ENCODE measurements around the gene KIF21A.

KIF21A gene

DNA sequence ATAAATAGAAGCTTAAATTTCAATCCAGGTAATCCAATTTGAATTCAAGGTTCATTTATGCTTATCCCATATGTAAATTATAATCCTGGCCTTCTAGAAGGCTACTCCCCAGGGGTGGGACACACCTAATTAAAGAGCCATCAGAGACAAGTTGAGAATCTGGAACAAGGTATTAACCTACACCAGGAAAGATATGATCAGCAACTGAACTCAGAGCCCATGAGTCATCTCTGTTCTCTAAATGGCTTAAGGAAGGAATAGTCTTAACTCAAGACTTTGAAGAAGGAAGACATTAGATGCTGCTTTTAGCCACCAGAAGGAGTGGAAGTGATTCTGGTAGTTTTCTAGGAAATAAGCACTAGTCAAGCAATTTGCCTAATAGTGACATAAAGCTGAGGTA is 88.0 kb downstream of the KIF21A start:
- no peak overlapping the region for H3K4me3 ChIP-seq (ENCODE audit: low read depth, low read length)

GRCh38 chr12:39352471-39353017 is 90.4 kb downstream of the KIF21A start:
- no peaks in the 10 kb centered on the region for H3K9me3 ChIP-seq (ENCODE audit: control insufficient read depth, insufficient read depth, low read length)
- H3K27me3 ChIP-seq (ENCODE audit: control insufficient read depth, insufficient read depth, low read length): no peaks in the 10 kb centered on the region
- no peak overlapping the region for H3K9ac ChIP-seq (ENCODE audit: low read depth, low read length)
- no peak overlapping the region for H3K4me3 ChIP-seq (ENCODE audit: low read depth, low read length)
- no peaks in the 10 kb centered on the region for H3K36me3 ChIP-seq (ENCODE audit: control insufficient read depth, insufficient read depth, low read length)
- no peaks in the 10 kb centered on the region for H3K4me1 ChIP-seq (ENCODE audit: control insufficient read depth, insufficient read depth, low read length)

More for the DNA sequence above, 88.0 kb downstream of the KIF21A start:
- no peaks in the 10 kb centered on the region for H3K9me3 ChIP-seq (ENCODE audit: control insufficient read depth, insufficient read depth, low read length)
- no peaks in the 10 kb centered on the region for H3K4me1 ChIP-seq (ENCODE audit: control insufficient read depth, insufficient read depth, low read length)
- no peaks in the 10 kb centered on the region for H3K27me3 ChIP-seq (ENCODE audit: control insufficient read depth, insufficient read depth, low read length)
- no peak overlapping the region for H3K9ac ChIP-seq (ENCODE audit: low read depth, low read length)
- H3K36me3 ChIP-seq (ENCODE audit: control insufficient read depth, insufficient read depth, low read length): no peaks in the 10 kb centered on the region

DNA sequence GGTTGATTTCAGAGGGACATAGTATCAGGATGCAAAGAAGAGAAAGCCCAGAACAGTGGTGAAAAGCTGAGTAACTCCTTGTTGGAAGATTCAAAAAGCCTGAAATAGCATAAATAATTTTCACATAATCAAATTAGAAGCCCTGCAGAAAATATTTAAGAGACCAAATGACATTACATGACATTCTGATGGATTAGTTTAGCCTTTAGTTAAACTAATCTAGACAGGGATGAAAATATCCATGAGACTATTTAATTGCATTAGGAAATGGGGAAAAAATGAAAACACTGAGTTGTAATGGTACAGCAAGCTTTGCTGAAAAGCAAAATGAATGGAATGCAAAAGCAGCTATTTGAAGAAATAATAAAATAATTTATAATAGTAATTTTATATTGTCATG is 91.8 kb downstream of the KIF21A start:
- H3K36me3 ChIP-seq (ENCODE audit: control insufficient read depth, insufficient read depth, low read length): no peaks in the 10 kb centered on the region
- no peaks in the 10 kb centered on the region for H3K4me1 ChIP-seq (ENCODE audit: control insufficient read depth, insufficient read depth, low read length)
- no peak overlapping the region for H3K9ac ChIP-seq (ENCODE audit: low read depth, low read length)
- H3K9me3 ChIP-seq (ENCODE audit: control insufficient read depth, insufficient read depth, low read length): no peaks in the 10 kb centered on the region
- no peaks in the 10 kb centered on the region for H3K27me3 ChIP-seq (ENCODE audit: control insufficient read depth, insufficient read depth, low read length)
- no peak overlapping the region for H3K4me3 ChIP-seq (ENCODE audit: low read depth, low read length)

- H3K4me3 ChIP-seq (ENCODE audit: low read depth, low read length): no peak overlapping the region
- H3K9ac ChIP-seq (ENCODE audit: low read depth, low read length): no peak overlapping the region
- no peaks in the 10 kb centered on the region for H3K36me3 ChIP-seq (ENCODE audit: control insufficient read depth, insufficient read depth, low read length)
- H3K27me3 ChIP-seq (ENCODE audit: control insufficient read depth, insufficient read depth, low read length): no peaks in the 10 kb centered on the region
- H3K9me3 ChIP-seq (ENCODE audit: control insufficient read depth, insufficient read depth, low read length): no peaks in the 10 kb centered on the region
- H3K4me1 ChIP-seq (ENCODE audit: control insufficient read depth, insufficient read depth, low read length): no peaks in the 10 kb centered on the region
Observed at GRCh38 chr12:39348941-39349626, 93.8 kb downstream of the KIF21A start.

DNA sequence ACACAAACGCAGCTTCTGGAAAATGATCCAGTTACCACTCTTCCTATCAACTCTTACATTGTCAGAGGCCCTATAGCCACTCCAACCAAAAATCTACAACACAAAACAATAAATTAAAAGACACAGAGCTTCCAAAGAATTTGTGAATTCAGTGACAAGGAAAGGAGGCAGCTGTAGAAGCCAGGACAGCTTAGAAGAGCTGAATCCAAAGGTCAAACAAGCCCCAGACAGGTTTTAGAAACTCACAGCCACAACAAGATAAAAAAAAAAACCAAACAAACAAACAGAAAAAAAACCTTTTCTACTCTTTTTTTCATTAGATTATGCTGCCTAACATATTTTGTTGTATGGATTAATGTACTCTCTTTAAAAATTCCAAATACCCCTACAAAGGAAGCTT is 94.4 kb downstream of the KIF21A start:
- H3K36me3 ChIP-seq (ENCODE audit: control insufficient read depth, insufficient read depth, low read length): no peaks in the 10 kb centered on the region
- no peaks in the 10 kb centered on the region for H3K9me3 ChIP-seq (ENCODE audit: control insufficient read depth, insufficient read depth, low read length)
- no peak overlapping the region for H3K4me3 ChIP-seq (ENCODE audit: low read depth, low read length)
- H3K9ac ChIP-seq (ENCODE audit: low read depth, low read length): no peak overlapping the region
- no peaks in the 10 kb centered on the region for H3K4me1 ChIP-seq (ENCODE audit: control insufficient read depth, insufficient read depth, low read length)
- no peaks in the 10 kb centered on the region for H3K27me3 ChIP-seq (ENCODE audit: control insufficient read depth, insufficient read depth, low read length)

DNA sequence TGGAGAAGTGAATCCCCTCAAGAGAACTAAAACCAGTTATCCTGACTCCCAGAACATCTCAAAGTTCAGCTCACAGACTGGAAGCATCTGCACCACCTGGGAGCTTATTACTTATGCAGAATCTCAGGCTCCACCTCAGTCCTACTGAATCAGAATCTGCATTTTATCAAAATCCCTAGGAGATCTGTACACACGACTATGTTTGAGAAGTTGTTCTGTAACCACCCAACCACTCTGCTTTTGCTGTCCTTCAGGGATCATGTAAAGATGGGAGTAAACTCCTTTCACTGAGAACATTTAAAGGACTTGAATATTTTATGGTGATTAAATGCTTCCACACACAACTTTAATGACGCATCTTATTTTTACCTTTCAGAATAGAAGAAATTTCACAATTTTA is 98.0 kb downstream of the KIF21A start:
- Histone ChIP-seq H3K4me1 (ENCODE audit: control insufficient read depth, insufficient read depth, low read length) (no peaks in the 10 kb centered on the region), H3K9me3 (ENCODE audit: control insufficient read depth, insufficient read depth, low read length) (no peaks in the 10 kb centered on the region), H3K27me3 (ENCODE audit: control insufficient read depth, insufficient read depth, low read length) (no peaks in the 10 kb centered on the region), H3K36me3 (ENCODE audit: control insufficient read depth, insufficient read depth, low read length) (no peaks in the 10 kb centered on the region), H3K9ac (ENCODE audit: low read depth, low read length) (no peak overlapping the region), H3K4me3 (ENCODE audit: low read depth, low read length) (no peak overlapping the region)

DNA sequence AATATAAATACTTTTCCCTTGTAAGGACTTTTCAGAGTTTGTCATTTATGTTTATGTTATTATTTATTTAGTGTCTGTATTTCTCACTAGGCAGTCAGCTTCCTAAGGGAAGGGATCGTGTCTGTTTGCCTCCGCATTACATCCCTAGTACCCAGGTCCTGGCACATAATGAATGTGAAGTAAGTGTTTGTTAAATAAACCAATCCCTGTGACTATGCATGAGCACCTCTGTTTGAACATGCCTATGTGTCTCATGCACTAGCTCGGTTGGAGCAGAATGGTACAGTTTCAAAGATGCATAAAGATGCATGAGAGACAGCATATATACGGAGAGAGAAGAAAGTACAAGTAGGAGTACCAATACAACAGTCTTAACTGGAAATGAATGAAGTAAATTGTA is 99.3 kb downstream of the KIF21A start:
- Histone ChIP-seq H3K9me3 (ENCODE audit: control insufficient read depth, insufficient read depth, low read length) (no peaks in the 10 kb centered on the region), H3K27me3 (ENCODE audit: control insufficient read depth, insufficient read depth, low read length) (no peaks in the 10 kb centered on the region), H3K4me1 (ENCODE audit: control insufficient read depth, insufficient read depth, low read length) (no peaks in the 10 kb centered on the region), H3K4me3 (ENCODE audit: low read depth, low read length) (no peak overlapping the region), H3K9ac (ENCODE audit: low read depth, low read length) (no peak overlapping the region), H3K36me3 (ENCODE audit: control insufficient read depth, insufficient read depth, low read length) (no peaks in the 10 kb centered on the region)

DNA sequence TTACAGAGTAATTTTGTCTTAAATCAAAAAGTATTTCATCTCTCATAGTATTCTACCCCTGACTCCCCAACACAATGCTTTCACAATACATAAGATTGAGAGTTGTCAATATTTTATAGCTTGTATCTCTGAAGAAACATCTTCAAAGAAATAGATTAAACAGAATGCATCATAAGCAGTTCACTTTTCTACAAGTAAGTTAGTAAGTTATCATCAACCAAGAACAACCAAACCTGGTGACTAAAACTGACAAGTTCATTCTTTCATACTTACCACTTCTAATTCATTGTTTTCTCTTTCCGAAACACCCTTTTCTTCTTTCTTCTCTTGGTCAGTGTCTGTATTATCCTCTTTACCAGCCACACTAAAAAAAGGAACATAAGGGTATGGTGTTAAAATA is 101.2 kb downstream of the KIF21A start:
- Histone ChIP-seq H3K9me3 (ENCODE audit: control insufficient read depth, insufficient read depth, low read length) (no peaks in the 10 kb centered on the region), H3K36me3 (ENCODE audit: control insufficient read depth, insufficient read depth, low read length) (no peaks in the 10 kb centered on the region), H3K4me1 (ENCODE audit: control insufficient read depth, insufficient read depth, low read length) (no peaks in the 10 kb centered on the region)

GRCh38 chr12:39341179-39341578 is 101.7 kb downstream of the KIF21A start:
- H3K4me3 ChIP-seq (ENCODE audit: low read depth, low read length): no peak overlapping the region
- no peaks in the 10 kb centered on the region for H3K9me3 ChIP-seq (ENCODE audit: control insufficient read depth, insufficient read depth, low read length)
- no peaks in the 10 kb centered on the region for H3K4me1 ChIP-seq (ENCODE audit: control insufficient read depth, insufficient read depth, low read length)
- no peaks in the 10 kb centered on the region for H3K36me3 ChIP-seq (ENCODE audit: control insufficient read depth, insufficient read depth, low read length)
- H3K27me3 ChIP-seq (ENCODE audit: control insufficient read depth, insufficient read depth, low read length): no peaks in the 10 kb centered on the region
- no peak overlapping the region for H3K9ac ChIP-seq (ENCODE audit: low read depth, low read length)

More for the DNA sequence above, 101.2 kb downstream of the KIF21A start:
- Histone ChIP-seq H3K4me3 (ENCODE audit: low read depth, low read length) (no peak overlapping the region), H3K9ac (ENCODE audit: low read depth, low read length) (no peak overlapping the region), H3K27me3 (ENCODE audit: control insufficient read depth, insufficient read depth, low read length) (no peaks in the 10 kb centered on the region)

DNA sequence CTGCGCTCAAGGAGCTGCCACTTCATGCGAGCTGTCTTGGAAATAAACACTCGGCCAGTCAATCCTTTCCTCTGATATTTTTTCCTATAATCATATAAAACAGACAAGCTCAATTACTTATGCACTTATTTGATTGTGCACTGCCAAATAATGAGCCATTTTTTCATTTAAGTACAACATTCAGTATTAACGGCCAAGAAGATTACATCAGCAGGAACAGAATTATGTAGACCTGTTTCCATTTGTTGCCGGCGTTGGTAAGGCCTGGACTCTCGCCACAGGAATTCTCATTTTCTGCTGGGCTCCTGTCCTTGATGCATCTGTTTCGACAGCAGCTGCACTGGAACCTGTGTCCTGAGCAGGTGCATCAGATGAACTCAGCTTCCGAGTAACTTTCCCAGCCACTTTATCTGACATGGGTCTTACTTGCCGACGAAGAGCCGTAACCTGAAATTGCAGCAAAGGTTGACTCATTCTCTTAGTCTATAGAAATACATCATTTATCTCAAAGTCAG is 110.2 kb downstream of the KIF21A start:
- Histone ChIP-seq H3K27me3 (ENCODE audit: control insufficient read depth, insufficient read depth, low read length) (no peaks in the 10 kb centered on the region), H3K4me1 (ENCODE audit: control insufficient read depth, insufficient read depth, low read length) (no peaks in the 10 kb centered on the region)

GRCh38 chr12:39331539-39332261 is 111.2 kb downstream of the KIF21A start:
- Histone ChIP-seq H3K36me3 (ENCODE audit: control insufficient read depth, insufficient read depth, low read length) (no peaks in the 10 kb centered on the region), H3K4me3 (ENCODE audit: low read depth, low read length) (no peak overlapping the region)

More for the DNA sequence above, 110.2 kb downstream of the KIF21A start:
- Histone ChIP-seq H3K36me3 (ENCODE audit: control insufficient read depth, insufficient read depth, low read length) (no peaks in the 10 kb centered on the region), H3K4me3 (ENCODE audit: low read depth, low read length) (no peak overlapping the region), H3K9me3 (ENCODE audit: control insufficient read depth, insufficient read depth, low read length) (no peaks in the 10 kb centered on the region), H3K9ac (ENCODE audit: low read depth, low read length) (no peak overlapping the region)

DNA sequence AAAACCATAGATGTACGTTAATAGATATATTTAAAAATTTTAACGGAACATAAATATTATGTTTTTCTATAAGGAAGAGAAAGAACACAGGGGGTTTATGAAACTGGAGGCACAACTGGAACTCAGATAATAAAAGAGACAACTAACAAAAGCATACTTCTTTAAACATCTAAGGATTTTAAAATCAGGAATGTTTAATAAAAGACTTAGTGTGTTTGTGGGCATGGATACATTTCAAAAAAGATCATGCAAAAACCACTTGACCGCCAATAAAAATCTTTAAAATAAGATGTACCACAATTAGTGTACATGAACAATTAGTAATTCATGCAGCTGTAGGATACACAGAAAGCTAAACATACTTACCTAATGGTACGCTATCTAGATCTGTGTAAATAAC is 113.0 kb downstream of the KIF21A start:
- Histone ChIP-seq H3K9ac (ENCODE audit: low read depth, low read length) (no peak overlapping the region), H3K27me3 (ENCODE audit: control insufficient read depth, insufficient read depth, low read length) (no peaks in the 10 kb centered on the region), H3K4me3 (ENCODE audit: low read depth, low read length) (no peak overlapping the region), H3K9me3 (ENCODE audit: control insufficient read depth, insufficient read depth, low read length) (no peaks in the 10 kb centered on the region), H3K36me3 (ENCODE audit: control insufficient read depth, insufficient read depth, low read length) (no peaks in the 10 kb centered on the region), H3K4me1 (ENCODE audit: control insufficient read depth, insufficient read depth, low read length) (no peaks in the 10 kb centered on the region)

More at GRCh38 chr12:39331539-39332261, 111.2 kb downstream of the KIF21A start:
- H3K9ac ChIP-seq (ENCODE audit: low read depth, low read length): no peak overlapping the region
- H3K4me1 ChIP-seq (ENCODE audit: control insufficient read depth, insufficient read depth, low read length): no peaks in the 10 kb centered on the region
- no peaks in the 10 kb centered on the region for H3K27me3 ChIP-seq (ENCODE audit: control insufficient read depth, insufficient read depth, low read length)
- no peaks in the 10 kb centered on the region for H3K9me3 ChIP-seq (ENCODE audit: control insufficient read depth, insufficient read depth, low read length)
